ENCODE results near the gene ELP5. TPM values are rescaled to one million over a fixed set of nuclear protein-coding genes. Genes with fewer than 3 reads are reported as not detected.
A peak's percentile ranks its signal among the peaks of the same experiment; 100 is the strongest.

Gene ELP5
- total and polyA plus RNA-seq, 2 donors (not counting 3 experiments of a cell fraction or from before 2014, with no cell fraction given): 44.4 to 54.7 TPM

- no peak overlapping the region for H2AFZ ChIP-seq (ENCODE audit: low read depth, low read length)
- DNase-seq (ENCODE audit: low read depth, low spot score): no peak
- H3K4me2 ChIP-seq (ENCODE audit: insufficient read depth, low read length): peak overlapping the region; percentile 83
- H3K4me1 ChIP-seq (ENCODE audit: control insufficient read depth, extremely low read depth, insufficient read depth, low read length): peaks cover 31% of the 10 kb centered on the region
- no peak for TF ChIP-seq GATA2 (IDR thresholded peaks at IDR 0.05; ENCODE audit: insufficient read depth, insufficient read length, low read depth, low read length)
- TF ChIP-seq CTCF (IDR thresholded peaks at IDR 0.05; ENCODE audit: extremely low read depth in 1 of 2, insufficient read depth in 1 of 2, low read depth in 1 of 2, low read length in 2 of 2): no peak
- TF ChIP-seq JUN (IDR thresholded peaks at IDR 0.05; ENCODE audit: borderline replicate concordance, insufficient read depth, insufficient read length, low read depth): no peak
- TF ChIP-seq POLR2AphosphoS5 (IDR thresholded peaks at IDR 0.05; ENCODE audit: insufficient read depth, low read depth, low read length): no peak
- no peak for TF ChIP-seq FOS (IDR thresholded peaks at IDR 0.05; ENCODE audit: borderline replicate concordance, insufficient read depth, low read length)
- no peak for TF ChIP-seq MYC (IDR thresholded peaks at IDR 0.05; ENCODE audit: low read depth, low read length)
- TF ChIP-seq MAX (IDR thresholded peaks at IDR 0.05; ENCODE audit: insufficient read depth, insufficient read length): no peak
- TF ChIP-seq POLR2A (IDR thresholded peaks at IDR 0.05; ENCODE audit: low read depth, low read length): no peak
- TF ChIP-seq EZH2 (IDR thresholded peaks at IDR 0.05; ENCODE audit: borderline replicate concordance, low read depth, low read length, severe bottlenecking): no peak
- no TSS peak for BruUV-seq (replicated peaks)
- peaks cover 53% of the 10 kb centered on the region for H3K79me2 ChIP-seq (ENCODE audit: control insufficient read depth, insufficient read depth, low read length)
- H3K9ac ChIP-seq (replicated peaks; ENCODE audit: extremely low read depth, insufficient read depth, low read length): no peak overlapping the region
- no peak for FAIRE-seq
- ChIA-PET CTCF (interaction anchor here (1.0 to 3.4 kb wide), 3 partner anchors 20 to 194 kb away, joined by 3 to 24 read pairs (median 9); partner anchors contain the start of genes ACADVL and DLG4), POLR2A (no interaction called here)
- H3K27ac ChIP-seq (ENCODE audit: insufficient read depth, low read depth, low read length): no peak overlapping the region
- no peaks in the 10 kb centered on the region for H4K20me1 ChIP-seq (replicated peaks; ENCODE audit: control insufficient read depth, extremely low read depth, insufficient read depth, low read length)
- H3K36me3 ChIP-seq (ENCODE audit: control insufficient read depth in 2 of 2, extremely low read depth in 1 of 2, insufficient read depth in 2 of 2, low read length in 2 of 2): peaks cover 16 to 23% of the 10 kb centered on the region in 2 experiments
- dilution Hi-C loops (cut with MboI; ENCODE audit: extremely low pct_ligation_motif_present, low sequenced_read_pairs): no loop called here
- H3K9me3 ChIP-seq (replicated peaks; ENCODE audit: control insufficient read depth, insufficient read depth, low read length): no peaks in the 10 kb centered on the region
- H3K4me3 ChIP-seq (replicated peaks in 1 of 3; ENCODE audit: insufficient read depth in 1 of 3, low read depth in 1 of 3, low read length in 3 of 3): no peak overlapping the region
- intact Hi-C loops (cut with micrococcal nuclease): no loop called here
- no peaks in the 10 kb centered on the region for H3K27me3 ChIP-seq (ENCODE audit: control insufficient read depth in 2 of 2, insufficient read depth in 2 of 2, low read length in 2 of 2)
- H3K9me1 ChIP-seq (replicated peaks; ENCODE audit: control insufficient read depth, extremely low read depth, insufficient read depth, low read length): no peaks in the 10 kb centered on the region
Observed at GRCh38 chr17:7240375-7240774, 11.6 kb upstream of the ELP5 start.
